ENCODE measurements around the gene ADARB2. TPM values are rescaled to one million over a fixed set of nuclear protein-coding genes. Genes with fewer than 3 reads are reported as not detected.

Gene ADARB2
- total and polyA plus RNA-seq, 4 donors = 0.22 to 1.3 (median 0.55) TPM

DNA sequence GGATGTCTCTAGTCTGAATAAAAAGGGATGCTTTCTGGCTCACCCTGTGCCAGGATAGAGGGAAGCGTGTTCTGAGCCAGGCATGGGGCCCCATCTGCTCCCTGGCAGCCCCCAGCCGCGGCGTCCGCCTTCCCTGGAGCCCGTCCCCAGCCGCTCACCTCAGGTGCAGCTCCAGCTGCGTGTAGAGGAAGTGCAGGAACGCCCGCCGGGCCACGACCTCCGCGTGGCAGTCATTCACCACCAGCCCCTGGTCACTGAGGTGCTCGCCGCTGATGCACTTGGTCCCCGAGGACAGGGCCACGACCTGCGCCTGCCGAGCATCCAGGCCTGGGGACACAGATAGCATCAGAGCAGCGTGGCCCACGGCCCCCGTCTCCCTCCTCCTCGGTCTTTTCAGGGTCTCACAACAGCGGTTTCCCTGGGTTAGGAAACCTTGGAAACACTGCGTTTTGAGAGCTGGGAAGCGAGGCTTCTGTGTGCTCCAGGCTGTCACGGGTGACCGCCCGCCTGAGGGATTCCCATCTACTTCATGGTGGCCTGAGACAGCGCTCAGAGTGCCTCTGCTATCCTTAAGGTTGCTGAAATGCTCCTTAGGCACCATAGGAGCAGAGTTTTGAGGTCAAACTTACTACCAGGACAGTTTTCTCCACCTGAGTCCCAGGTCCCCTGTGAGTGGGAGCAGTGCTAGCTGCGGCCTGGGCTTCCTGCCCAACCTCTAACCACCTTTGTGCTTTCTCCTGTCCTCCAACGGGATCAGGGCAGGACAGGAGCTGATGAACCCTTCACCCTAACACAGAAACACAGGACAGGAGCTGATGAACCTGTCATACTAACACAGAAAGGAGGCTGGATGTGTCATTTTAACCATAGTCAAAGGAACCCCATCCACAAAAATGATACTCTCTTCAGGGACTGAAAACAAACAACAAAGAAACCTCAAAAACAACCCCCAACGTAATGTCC is 495.1 kb downstream of the ADARB2 start:
- DNase-seq (no peak), ATAC-seq (ENCODE audit: insufficient read depth, low FRiP score) (no peak)
- Histone ChIP-seq H3K9me3 (ENCODE audit: control insufficient read depth in 4 of 4, insufficient read depth in 3 of 4, low read length in 3 of 4) (peaks cover 0 to 4% (median 0%) of the 10 kb centered on the region in 4 donors), H3K27ac (ENCODE audit: low read depth in 1 of 2, low read length in 1 of 2) (no peak overlapping the region), H3K9ac (ENCODE audit: insufficient read depth in 1 of 2, low read length in 2 of 2) (no peak overlapping the region), H3K4me1 (ENCODE audit: control insufficient read depth in 5 of 5, insufficient read depth in 5 of 5, low read length in 5 of 5) (no peaks in the 10 kb centered on the region), H3K4me3 (no peak overlapping the region), H3K27me3 (ENCODE audit: control insufficient read depth in 3 of 3, insufficient read depth in 3 of 3, low read length in 2 of 3) (peaks cover 0 to 9% (median 0%) of the 10 kb centered on the region in 3 donors), H3K36me3 (ENCODE audit: control insufficient read depth in 4 of 4, insufficient read depth in 4 of 4, low read length in 4 of 4) (no peaks in the 10 kb centered on the region)
- 90 to 91% methylated on average over 34 of the region's 34 CpGs for WGBS, 2 donors
- TF ChIP-seq, protein P1, sequence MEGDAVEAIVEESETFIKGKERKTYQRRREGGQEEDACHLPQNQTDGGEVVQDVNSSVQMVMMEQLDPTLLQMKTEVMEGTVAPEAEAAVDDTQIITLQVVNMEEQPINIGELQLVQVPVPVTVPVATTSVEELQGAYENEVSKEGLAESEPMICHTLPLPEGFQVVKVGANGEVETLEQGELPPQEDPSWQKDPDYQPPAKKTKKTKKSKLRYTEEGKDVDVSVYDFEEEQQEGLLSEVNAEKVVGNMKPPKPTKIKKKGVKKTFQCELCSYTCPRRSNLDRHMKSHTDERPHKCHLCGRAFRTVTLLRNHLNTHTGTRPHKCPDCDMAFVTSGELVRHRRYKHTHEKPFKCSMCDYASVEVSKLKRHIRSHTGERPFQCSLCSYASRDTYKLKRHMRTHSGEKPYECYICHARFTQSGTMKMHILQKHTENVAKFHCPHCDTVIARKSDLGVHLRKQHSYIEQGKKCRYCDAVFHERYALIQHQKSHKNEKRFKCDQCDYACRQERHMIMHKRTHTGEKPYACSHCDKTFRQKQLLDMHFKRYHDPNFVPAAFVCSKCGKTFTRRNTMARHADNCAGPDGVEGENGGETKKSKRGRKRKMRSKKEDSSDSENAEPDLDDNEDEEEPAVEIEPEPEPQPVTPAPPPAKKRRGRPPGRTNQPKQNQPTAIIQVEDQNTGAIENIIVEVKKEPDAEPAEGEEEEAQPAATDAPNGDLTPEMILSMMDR (IDR thresholded peaks at IDR 0.05; ENCODE audit: control extremely low read depth, extremely low read depth) = no peak

DNA sequence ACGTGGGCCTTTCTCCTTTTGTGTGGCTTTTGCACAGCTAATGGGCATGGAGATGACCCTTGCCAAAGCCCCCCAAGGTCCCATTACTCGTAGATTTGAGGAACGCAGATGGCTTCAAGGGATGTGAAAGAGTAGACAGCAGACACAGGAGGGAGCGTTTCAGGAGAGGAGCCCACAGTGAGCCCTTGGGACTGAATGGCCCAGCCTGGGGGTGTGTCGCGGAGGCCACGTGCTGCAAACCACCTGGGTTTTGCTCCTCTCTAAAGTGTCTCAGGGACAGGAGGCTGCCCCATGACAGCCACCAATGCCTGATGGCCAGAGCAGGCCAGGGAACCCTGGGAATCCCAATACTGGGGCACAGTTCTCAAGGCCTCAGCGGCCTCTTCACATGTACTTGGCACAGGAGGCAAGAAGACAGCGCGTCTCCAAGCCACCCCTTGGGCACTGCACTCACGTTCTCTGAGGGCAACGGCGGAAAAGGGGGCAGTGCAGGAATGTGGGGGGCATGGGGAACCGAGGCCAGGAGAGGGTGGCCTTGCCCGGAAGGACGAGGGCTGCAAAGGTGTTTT is 495.9 kb downstream of the ADARB2 start:
- TF ChIP-seq, protein P1 (IDR thresholded peaks at IDR 0.05; ENCODE audit: control extremely low read depth, extremely low read depth) = no peak
- Histone ChIP-seq H3K27me3 (ENCODE audit: control insufficient read depth in 3 of 3, insufficient read depth in 3 of 3, low read length in 2 of 3) (peaks cover 0 to 9% (median 0%) of the 10 kb centered on the region in 3 donors), H3K4me3 (no peak overlapping the region), H3K36me3 (ENCODE audit: control insufficient read depth in 4 of 4, insufficient read depth in 4 of 4, low read length in 4 of 4) (no peaks in the 10 kb centered on the region), H3K4me1 (ENCODE audit: control insufficient read depth in 5 of 5, insufficient read depth in 5 of 5, low read length in 5 of 5) (no peaks in the 10 kb centered on the region), H3K9ac (ENCODE audit: insufficient read depth in 1 of 2, low read length in 2 of 2) (no peak overlapping the region), H3K9me3 (ENCODE audit: control insufficient read depth in 4 of 4, insufficient read depth in 3 of 4, low read length in 3 of 4) (peaks cover 0 to 4% (median 0%) of the 10 kb centered on the region in 4 donors), H3K27ac (ENCODE audit: low read depth in 1 of 2, low read length in 1 of 2) (no peak overlapping the region)
- no peak for DNase-seq
- WGBS, 2 donors = 91% methylated on average over 16 of the region's 16 CpGs
- no peak for ATAC-seq (ENCODE audit: insufficient read depth, low FRiP score)

DNA sequence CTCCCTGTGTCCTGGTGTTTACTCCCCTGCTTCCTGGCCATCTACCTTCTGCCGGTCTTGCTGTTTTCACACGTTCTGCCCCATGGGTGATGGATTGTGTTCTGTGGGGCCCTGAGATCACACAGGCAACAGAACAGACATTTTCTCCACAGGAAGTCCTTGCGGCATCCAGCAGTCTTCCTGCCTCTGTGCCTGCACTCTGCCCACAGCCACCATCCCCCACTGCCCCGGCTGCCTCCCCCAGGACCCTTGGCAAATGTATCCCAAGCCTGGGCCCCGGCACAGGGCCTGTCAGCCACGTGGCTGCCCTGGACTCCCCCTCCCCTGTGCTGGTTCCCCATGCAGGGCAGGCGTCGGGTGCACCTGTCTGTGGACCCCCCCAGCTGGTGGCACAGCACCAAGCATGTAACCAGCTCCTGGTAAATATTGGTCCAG is 497.0 kb downstream of the ADARB2 start:
- H3K27ac ChIP-seq (ENCODE audit: low read depth in 1 of 2, low read length in 1 of 2) = no peak overlapping the region

More for the DNA sequence above, 497.0 kb downstream of the ADARB2 start:
- Histone ChIP-seq H3K36me3 (ENCODE audit: control insufficient read depth in 4 of 4, insufficient read depth in 4 of 4, low read length in 4 of 4) (no peaks in the 10 kb centered on the region), H3K27me3 (ENCODE audit: control insufficient read depth in 3 of 3, insufficient read depth in 3 of 3, low read length in 2 of 3) (peaks cover 0 to 9% (median 0%) of the 10 kb centered on the region in 3 donors), H3K9me3 (ENCODE audit: control insufficient read depth in 4 of 4, insufficient read depth in 3 of 4, low read length in 3 of 4) (peaks cover 0 to 4% (median 0%) of the 10 kb centered on the region in 4 donors), H3K4me3 (no peak overlapping the region), H3K9ac (ENCODE audit: insufficient read depth in 1 of 2, low read length in 2 of 2) (no peak overlapping the region), H3K4me1 (ENCODE audit: control insufficient read depth in 5 of 5, insufficient read depth in 5 of 5, low read length in 5 of 5) (no peaks in the 10 kb centered on the region)
- DNase-seq (peak in 1 of 3 donors; percentile 30), ATAC-seq (ENCODE audit: insufficient read depth, low FRiP score) (no peak)
- WGBS, 2 donors = 9 to 11% methylated on average over 8 of the region's 8 CpGs
- TF ChIP-seq, protein P1 (IDR thresholded peaks at IDR 0.05; ENCODE audit: control extremely low read depth, extremely low read depth) = no peak
